GM20000 (cell line): ENCODE results near the gene HNRNPA0.

ENCODE experiments used
- DNase-seq: peaks from one replicate; pipeline ENCODE4 v3.0.0; 2012; ENCODE audit warnings: low spot score
- CTCF ChIP-seq: IDR thresholded peaks from 2 replicates; pipeline ENCODE4 v1.5.1; 2012; ENCODE audit warnings: mild to moderate bottlenecking, control low read depth; ENCODE audit errors: extremely low read depth, missing control alignments

The HNRNPA0 gene

DNA sequence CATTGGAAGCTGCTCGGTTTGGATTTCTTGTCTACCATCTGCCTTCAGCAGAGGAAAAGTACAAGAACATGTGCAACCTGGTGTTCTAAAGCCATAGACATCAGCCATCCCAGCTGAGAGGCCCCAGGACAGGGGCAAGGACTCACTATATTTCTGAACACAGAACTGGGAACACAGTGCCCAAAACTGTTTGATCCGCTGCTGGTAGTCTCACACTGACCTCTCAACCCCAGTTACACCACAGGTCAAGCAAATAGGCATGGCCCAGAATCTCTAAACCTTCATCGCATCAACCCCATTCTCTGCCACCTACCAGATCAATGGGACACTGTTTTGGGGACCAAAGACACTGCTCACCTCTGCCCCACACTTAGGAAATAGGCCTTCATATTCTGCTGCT lies 20.2 kb downstream of the HNRNPA0 start:
- TF ChIP-seq CTCF: no peak
- no peak for DNase-seq

DNA sequence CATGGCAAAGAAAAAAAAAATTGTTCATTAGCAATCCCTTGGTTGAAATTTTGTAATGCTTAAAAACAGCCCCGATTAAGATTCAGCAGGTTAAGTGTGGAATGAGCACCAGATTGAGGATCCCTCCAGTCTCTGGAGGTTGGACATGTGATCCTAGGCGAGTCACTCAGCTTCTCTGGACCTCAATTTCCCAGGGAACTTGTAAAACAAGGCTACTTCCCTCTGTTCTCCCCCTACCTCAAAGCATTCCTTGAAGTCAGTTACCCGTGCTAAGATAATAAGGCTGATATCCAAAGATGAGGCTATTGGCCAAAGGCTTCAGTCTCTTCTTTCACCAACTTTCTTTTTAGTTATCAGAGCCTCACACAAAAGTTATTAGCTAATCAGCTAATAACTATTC lies 21.2 kb downstream of the HNRNPA0 start:
- no peak for DNase-seq
- TF ChIP-seq CTCF: no peak

- no peak for TF ChIP-seq CTCF
- no peak for DNase-seq
These were observed 23.0 kb downstream of the HNRNPA0 start for GRCh38 chr5:137731176-137731575.

- no peak for DNase-seq
- TF ChIP-seq CTCF: no peak
These were observed 23.8 kb downstream of the HNRNPA0 start for GRCh38 chr5:137730336-137730735.

DNA sequence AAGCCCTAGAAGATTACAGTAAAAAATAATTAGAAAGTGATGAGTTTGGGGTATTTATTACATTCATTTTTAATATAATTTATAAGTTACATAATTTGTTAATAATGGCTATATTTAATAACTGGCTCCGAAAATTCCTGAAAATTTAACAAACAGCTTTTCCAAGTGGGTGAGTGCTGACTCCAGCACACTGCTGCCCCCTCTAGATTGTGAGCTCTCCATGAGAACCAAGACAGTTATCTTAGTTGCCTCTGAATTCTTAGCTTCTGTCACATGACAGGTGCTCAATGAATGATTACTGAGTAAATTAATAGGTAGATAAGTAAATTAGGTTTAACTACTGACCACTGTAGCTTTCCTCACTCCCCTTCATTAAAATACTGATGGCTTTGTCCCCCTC lies 26.1 kb downstream of the HNRNPA0 start:
- TF ChIP-seq CTCF: no peak
- no peak for DNase-seq

DNA sequence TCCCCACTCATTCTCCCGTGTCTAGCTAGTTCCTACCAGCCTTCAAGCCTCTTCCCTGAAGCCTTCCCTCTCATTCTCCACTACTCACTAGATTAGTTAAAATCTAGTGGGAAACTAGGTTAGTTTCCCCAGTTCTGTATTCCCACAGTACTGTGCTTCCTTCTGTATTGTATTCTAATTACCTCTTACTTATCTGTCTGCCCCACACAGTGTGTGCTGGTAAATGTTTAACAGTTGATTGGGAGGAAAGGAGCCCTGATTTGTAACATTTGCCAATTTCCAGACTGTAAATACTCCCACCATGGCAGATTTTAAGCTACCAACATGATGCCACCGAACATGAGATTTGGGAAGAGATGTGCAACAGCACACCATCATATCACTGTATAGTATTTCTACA lies 26.5 kb downstream of the HNRNPA0 start:
- no peak for TF ChIP-seq CTCF
- DNase-seq: no peak

DNA sequence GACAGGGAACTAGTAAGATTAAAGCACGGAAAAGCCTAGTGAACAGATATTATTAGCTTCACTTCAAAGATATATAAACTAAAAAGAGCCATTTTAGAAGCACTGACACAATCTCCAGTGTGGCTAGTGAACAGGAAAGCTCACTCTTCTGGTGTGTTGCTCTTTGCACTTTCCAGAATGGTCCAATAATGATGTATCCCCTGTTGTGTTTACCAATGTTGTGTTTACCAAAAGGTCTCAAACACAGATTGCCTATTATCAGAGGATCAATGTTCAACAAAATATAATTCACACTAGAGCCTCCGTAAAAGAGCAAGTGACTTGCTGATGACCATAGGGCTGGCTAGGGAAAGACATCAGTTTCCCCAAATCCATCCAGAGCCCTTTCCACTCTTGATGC lies 29.9 kb downstream of the HNRNPA0 start:
- TF ChIP-seq CTCF: no peak
- no peak for DNase-seq
